ENCODE data around the gene STARD10.

Gene STARD10

DNA sequence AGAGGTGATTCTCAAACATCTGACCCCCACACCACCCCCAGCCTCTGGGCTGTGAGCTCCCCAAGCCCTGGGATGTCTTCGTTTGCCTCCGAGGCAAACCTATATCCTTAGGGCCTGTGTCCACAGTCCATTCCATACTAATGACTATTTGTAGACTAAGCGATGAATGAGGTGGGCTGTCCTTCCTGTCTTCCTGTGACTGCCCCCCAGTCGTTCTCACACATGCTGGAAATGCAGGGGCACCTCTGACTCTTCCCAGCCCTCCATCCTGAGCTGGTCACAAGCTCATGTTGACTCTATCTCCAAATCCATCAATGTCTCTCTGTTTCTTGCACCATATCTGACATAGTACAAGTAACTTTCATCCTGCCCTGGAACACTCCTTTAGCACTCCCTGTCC is 25.1 kb upstream of the STARD10 start:
- H3K9ac ChIP-seq (ENCODE audit: low read length): no peak overlapping the region
- H3K36me3 ChIP-seq (replicated peaks; ENCODE audit: low read depth, low read length): peaks cover 28% of the 10 kb centered on the region
- TF ChIP-seq CTCF (IDR thresholded peaks at IDR 0.05; ENCODE audit: low read depth, low read length): no peak
- TF ChIP-seq EZH2phosphoT487 (IDR thresholded peaks at IDR 0.05; ENCODE audit: low read depth): no peak
- H3K9me3 ChIP-seq (ENCODE audit: insufficient read depth, low read length): no peaks in the 10 kb centered on the region
- H3K4me3 ChIP-seq (ENCODE audit: low read length): no peak overlapping the region
- no peak overlapping the region for H2AFZ ChIP-seq (ENCODE audit: low read depth, low read length)
- H3K27ac ChIP-seq (ENCODE audit: low read length): no peak overlapping the region
- peaks cover 20% of the 10 kb centered on the region for H3K79me2 ChIP-seq (ENCODE audit: low read length)
- H3K4me1 ChIP-seq (ENCODE audit: low read length): peaks cover 29% of the 10 kb centered on the region
- H3K27me3 ChIP-seq (ENCODE audit: low read depth, low read length): no peaks in the 10 kb centered on the region
- H4K20me1 ChIP-seq (ENCODE audit: insufficient read depth, low read length): 0 out of 2 replicates have a peak, but pooled peaks cover 1% of the 10 kb centered on the region
- H3K4me2 ChIP-seq (ENCODE audit: low read length): no peak overlapping the region

DNA sequence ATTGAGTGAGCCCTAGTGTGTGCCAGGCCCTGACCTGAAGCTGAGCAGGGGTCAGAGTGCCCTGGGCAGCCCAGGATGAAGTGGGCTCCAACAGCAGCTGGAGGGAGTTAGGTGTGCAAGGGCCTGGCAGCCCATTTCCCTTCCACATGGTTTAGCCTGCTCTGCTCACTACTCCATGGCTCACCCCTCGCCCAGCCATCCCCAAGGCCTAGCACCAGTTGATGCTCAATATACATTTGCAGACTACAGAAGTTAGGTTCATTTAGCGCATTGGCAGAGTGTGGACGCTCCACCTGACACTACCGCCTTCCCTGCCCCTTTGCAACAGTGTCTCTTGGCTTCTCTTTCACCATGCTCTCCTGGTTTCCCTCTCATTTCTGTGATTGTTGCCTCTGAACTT is 24.1 kb upstream of the STARD10 start:
- H3K9me3 ChIP-seq (ENCODE audit: insufficient read depth, low read length): no peaks in the 10 kb centered on the region
- H3K27ac ChIP-seq (ENCODE audit: low read length): no peak overlapping the region
- H3K27me3 ChIP-seq (ENCODE audit: low read depth, low read length): no peaks in the 10 kb centered on the region
- H3K4me3 ChIP-seq (ENCODE audit: low read length): no peak overlapping the region
- H3K36me3 ChIP-seq (replicated peaks; ENCODE audit: low read depth, low read length): peaks cover 28% of the 10 kb centered on the region
- no peak overlapping the region for H3K4me2 ChIP-seq (ENCODE audit: low read length)
- peaks cover 27% of the 10 kb centered on the region for H3K4me1 ChIP-seq (ENCODE audit: low read length)
- no peak overlapping the region for H3K9ac ChIP-seq (ENCODE audit: low read length)
- H3K79me2 ChIP-seq (ENCODE audit: low read length): peaks cover 30% of the 10 kb centered on the region
- H2AFZ ChIP-seq (ENCODE audit: low read depth, low read length): no peak overlapping the region
- TF ChIP-seq CTCF (IDR thresholded peaks at IDR 0.05; ENCODE audit: low read depth, low read length) (no peak), EZH2phosphoT487 (IDR thresholded peaks at IDR 0.05; ENCODE audit: low read depth) (no peak)
- H4K20me1 ChIP-seq (ENCODE audit: insufficient read depth, low read length): no peaks in the 10 kb centered on the region

DNA sequence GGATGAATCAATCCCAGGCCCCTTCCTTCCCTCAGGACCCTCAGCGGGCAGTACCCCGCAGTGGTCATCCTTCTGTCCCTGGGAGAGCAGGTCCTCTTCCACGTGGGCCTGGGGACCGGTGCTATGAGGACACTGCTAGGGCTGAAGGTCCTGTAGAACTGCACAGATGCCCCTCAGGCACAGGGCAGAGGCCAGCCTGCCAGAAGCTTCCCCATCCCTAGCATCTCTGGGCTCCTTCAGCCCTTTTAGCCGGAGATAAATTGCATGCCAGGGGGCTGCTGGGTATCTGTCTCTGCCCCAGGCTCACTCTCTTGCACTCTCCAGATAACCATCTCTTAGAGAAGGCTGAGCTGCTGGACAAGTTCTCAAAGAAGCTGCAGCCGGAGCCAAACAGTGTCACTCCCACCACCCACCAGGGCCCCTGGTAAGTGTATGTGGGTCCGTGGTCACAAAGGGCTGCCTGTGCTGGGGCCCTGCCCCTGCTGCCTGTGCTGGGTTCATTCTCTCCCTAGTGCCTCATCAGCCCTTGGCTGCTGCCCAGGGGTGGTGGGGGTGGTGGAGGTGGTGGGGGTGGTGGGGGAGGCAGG is 22.6 kb upstream of the STARD10 start:
- H3K9me3 ChIP-seq (ENCODE audit: insufficient read depth, low read length): no peaks in the 10 kb centered on the region
- H3K27me3 ChIP-seq (ENCODE audit: low read depth, low read length): no peaks in the 10 kb centered on the region
- H3K4me1 ChIP-seq (ENCODE audit: low read length): peaks cover 24% of the 10 kb centered on the region
- H3K4me3 ChIP-seq (ENCODE audit: low read length): no peak overlapping the region; the same call in 1 of the 2 replicates
- TF ChIP-seq CTCF (IDR thresholded peaks at IDR 0.05; ENCODE audit: low read depth, low read length) (no peak), EZH2phosphoT487 (IDR thresholded peaks at IDR 0.05; ENCODE audit: low read depth) (no peak)
- H3K9ac ChIP-seq (ENCODE audit: low read length): no peak overlapping the region
- H3K27ac ChIP-seq (ENCODE audit: low read length): no peak overlapping the region
- peaks cover 28% of the 10 kb centered on the region for H3K36me3 ChIP-seq (replicated peaks; ENCODE audit: low read depth, low read length)
- H3K4me2 ChIP-seq (ENCODE audit: low read length): peak overlapping the region; percentile 82; the same call in 1 of the 2 replicates
- H4K20me1 ChIP-seq (ENCODE audit: insufficient read depth, low read length): peaks cover 4% of the 10 kb centered on the region; the same call in 1 of the 2 replicates
- peaks cover 45% of the 10 kb centered on the region for H3K79me2 ChIP-seq (ENCODE audit: low read length)
- no peak overlapping the region for H2AFZ ChIP-seq (ENCODE audit: low read depth, low read length)

- Histone ChIP-seq H3K4me2 (ENCODE audit: low read length) (peak overlapping the region; percentile 82), H3K9me3 (ENCODE audit: insufficient read depth, low read length) (no peaks in the 10 kb centered on the region), H3K27ac (ENCODE audit: low read length) (peak overlapping the region; percentile 68), H2AFZ (ENCODE audit: low read depth, low read length) (no peak overlapping the region), H3K79me2 (ENCODE audit: low read length) (peaks cover 50% of the 10 kb centered on the region), H4K20me1 (ENCODE audit: insufficient read depth, low read length) (peaks cover 4% of the 10 kb centered on the region; the same call in 1 of the 2 replicates), H3K9ac (ENCODE audit: low read length) (peak overlapping the region; percentile 94), H3K36me3 (replicated peaks; ENCODE audit: low read depth, low read length) (peaks cover 26% of the 10 kb centered on the region), H3K4me3 (ENCODE audit: low read length) (peak overlapping the region; percentile 85), H3K27me3 (ENCODE audit: low read depth, low read length) (no peaks in the 10 kb centered on the region), H3K4me1 (ENCODE audit: low read length) (peaks cover 17% of the 10 kb centered on the region)
- TF ChIP-seq CTCF (IDR thresholded peaks at IDR 0.05; ENCODE audit: low read depth, low read length) (no peak), EZH2phosphoT487 (IDR thresholded peaks at IDR 0.05; ENCODE audit: low read depth) (no peak)
These were observed 21.3 kb upstream of the STARD10 start for GRCh38 chr11:72815110-72815618.
